Colonic mucosa (tissue), 4 donors: ENCODE data around the gene GRIP1. TPM values are rescaled to one million over a fixed set of nuclear protein-coding genes. Genes with fewer than 3 reads are reported as not detected.

Source experiments
- DNase-seq: peaks from one replicate; pipeline ENCODE4 v3.0.0-alpha.2; 2020
- H3K27ac ChIP-seq: fragments of 200-600 bp; one replicate; pipeline ENCODE4 v1.8.0; 2021
- H3K27me3 ChIP-seq: fragments of 200-600 bp; one replicate; pipeline ENCODE4 v1.8.0; 2021
- H3K36me3 ChIP-seq: fragments of 200-600 bp; one replicate; pipeline ENCODE4 v1.8.0; 2021
- H3K4me1 ChIP-seq: fragments of 200-600 bp; one replicate; pipeline ENCODE4 v1.8.0; 2021; ENCODE audit warnings: mild to moderate bottlenecking
- H3K4me3 ChIP-seq: fragments of 200-600 bp; one replicate; pipeline ENCODE4 v1.8.0; 2021
- H3K9ac ChIP-seq, 2 donors: one replicate each; pipeline ENCODE4 v1.7.0; 2013; ENCODE audit warnings: control low read depth in 2 of 2, low read depth in 2 of 2, low read length in 2 of 2
- H3K9me3 ChIP-seq: fragments of 200-600 bp; one replicate; pipeline ENCODE4 v1.8.0; 2021
- CTCF ChIP-seq: fragments of 200-600 bp; IDR thresholded peaks from one replicate; pipeline ENCODE4 v1.8.0; 2022; ENCODE audit warnings: antibody characterized with exemption, mild to moderate bottlenecking
- intact Hi-C: fragments of 100-400 bp; cut with DNase I; formaldehyde crosslinking; loops from one replicate; pipeline ENCODE4 v1.14.1; 2022
- total RNA-seq, 2 donors: library from RNA; stranded (reverse); fragmentation: NEBNext Ultra II Directional in 1 of 2; extraction: Animal tissue kit (Norgen Biotek cat#: 25700) in 1 of 2; gene quantifications; one replicate each; pipeline ENCODE4 v1.2.1, GENCODE V29; 2021
- donor health status: healthy.
- donor health status: DM: no; HTN: no; CAD: no.
- donor health status: DM: no; HTN: no; CAD: no.

The GRIP1 gene
- total RNA-seq, 2 donors from 2014 or later: 3.7 to 6.2 TPM

GRCh38 chr12:66587912-66588311 lies 91.0 kb downstream of the GRIP1 start:
- no peak overlapping the region for H3K4me3 ChIP-seq
- no peak overlapping the region for H3K27ac ChIP-seq
- no peak overlapping the region for H3K9ac ChIP-seq
- no peaks in the 10 kb centered on the region for H3K27me3 ChIP-seq
- no peaks in the 10 kb centered on the region for H3K9me3 ChIP-seq
- no peaks in the 10 kb centered on the region for H3K4me1 ChIP-seq
- H3K36me3 ChIP-seq: no peaks in the 10 kb centered on the region
- TF ChIP-seq CTCF: no peak
- intact Hi-C loops: no loop called here
- no peak for DNase-seq

- no peaks in the 10 kb centered on the region for H3K27me3 ChIP-seq
- intact Hi-C loops: no loop called here
- no peak overlapping the region for H3K9ac ChIP-seq
- no peaks in the 10 kb centered on the region for H3K9me3 ChIP-seq
- no peak overlapping the region for H3K27ac ChIP-seq
- DNase-seq: no peak
- no peaks in the 10 kb centered on the region for H3K36me3 ChIP-seq
- H3K4me1 ChIP-seq: no peaks in the 10 kb centered on the region
- TF ChIP-seq CTCF: no peak
- H3K4me3 ChIP-seq: no peak overlapping the region
Measured at GRCh38 chr12:66584673-66585072, 94.2 kb downstream of the GRIP1 start.

- no peak for DNase-seq
- H3K9ac ChIP-seq: no peak overlapping the region
- no peaks in the 10 kb centered on the region for H3K9me3 ChIP-seq
- H3K27ac ChIP-seq: no peak overlapping the region
- no peak overlapping the region for H3K4me3 ChIP-seq
- H3K27me3 ChIP-seq: no peaks in the 10 kb centered on the region
- H3K4me1 ChIP-seq: no peaks in the 10 kb centered on the region
- intact Hi-C loops: no loop called here
- no peak for TF ChIP-seq CTCF
- H3K36me3 ChIP-seq: no peaks in the 10 kb centered on the region
Measured at GRCh38 chr12:66573605-66574004, 105.3 kb downstream of the GRIP1 start.

GRCh38 chr12:66572845-66573244 lies 106.0 kb downstream of the GRIP1 start:
- H3K9ac ChIP-seq: no peak overlapping the region

DNA sequence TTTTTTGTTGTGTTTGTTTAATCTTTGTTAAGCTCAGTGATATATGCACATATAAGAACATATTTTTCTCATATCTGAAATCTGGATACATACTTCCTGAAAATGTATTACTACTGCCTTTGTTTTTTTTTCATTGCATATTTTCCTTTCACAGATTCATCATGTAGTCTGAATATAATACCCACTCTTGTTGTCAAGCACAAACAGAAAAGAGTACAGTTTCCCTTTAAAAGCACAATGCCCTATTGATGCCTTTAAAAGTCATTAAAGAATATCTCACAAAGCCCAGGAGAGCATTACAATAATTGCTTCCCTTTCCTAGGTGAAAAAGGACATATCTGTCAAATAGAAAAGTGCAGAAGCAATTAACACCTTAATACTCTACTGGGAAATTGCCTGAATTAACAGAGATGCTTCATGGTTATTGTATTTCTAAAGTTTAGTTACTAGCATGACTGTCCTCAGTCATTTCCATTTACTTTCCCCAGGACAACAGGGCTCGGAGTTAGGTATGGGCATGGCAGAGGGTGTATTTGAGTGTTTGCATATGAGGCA lies 107.4 kb downstream of the GRIP1 start:
- no peak overlapping the region for H3K27ac ChIP-seq
- H3K36me3 ChIP-seq: no peaks in the 10 kb centered on the region
- DNase-seq: no peak
- no peaks in the 10 kb centered on the region for H3K9me3 ChIP-seq
- H3K9ac ChIP-seq: no peak overlapping the region
- no peak overlapping the region for H3K4me3 ChIP-seq
- H3K4me1 ChIP-seq: no peaks in the 10 kb centered on the region
- TF ChIP-seq CTCF: no peak
- intact Hi-C loops: no loop called here
- no peaks in the 10 kb centered on the region for H3K27me3 ChIP-seq

More at GRCh38 chr12:66572845-66573244, 106.0 kb downstream of the GRIP1 start:
- Histone ChIP-seq H3K4me3 (no peak overlapping the region), H3K27ac (no peak overlapping the region), H3K36me3 (no peaks in the 10 kb centered on the region), H3K4me1 (no peaks in the 10 kb centered on the region), H3K27me3 (no peaks in the 10 kb centered on the region), H3K9me3 (no peaks in the 10 kb centered on the region)
- no peak for TF ChIP-seq CTCF
- DNase-seq: no peak
- intact Hi-C loops: no loop called here
